K562 (cell line): ENCODE results near the gene OSBPL10. TPM values are rescaled to one million over a fixed set of nuclear protein-coding genes. Genes with fewer than 3 reads are reported as not detected.

Source experiments
- ATAC-seq: fragments of 200-7000 bp; cut with Tn5 transposase; 3 replicates; pipeline ENCODE4 v1.9.1; 2020; ENCODE audit warnings: moderate library complexity
- BruUV-seq: library from RNA; stranded (reverse); fragments of 400-500 nt; replicated peaks from 2 replicates; lab custom pipeline; 2021; lab: Mats Ljungman, UMichigan
- CTCF ChIA-PET: fragments of 300-600 bp; formaldehyde crosslinking; extraction: SDS; loops from one replicate; lab custom pipeline; 2021; ENCODE audit warnings: low intra/inter-chr PET ratio; lab: Yijun Ruan, JAX
- POLR2A ChIA-PET: fragments of 300-600, 350-650 bp; sonication (Branson Sonifier 250); formaldehyde crosslinking; extraction: SDS; loops from one replicate; lab custom pipeline; 2021; ENCODE audit warnings: antibody characterized with exemption, inconsistent platforms; lab: Yijun Ruan, JAX
- DNase-seq, 4 experiments: peaks; one replicate each; pipeline versions ENCODE4 v3.0.0 to v3.0.0-alpha.2; 2011 to 2018; ENCODE audit warnings: low spot score in 3 of 4, mixed read lengths in 3 of 4; ENCODE audit errors: extremely low read depth in 1 of 4
- FAIRE-seq: peaks from 2 replicates; lab custom pipeline; 2011; peaks lifted over from hg19 to GRCh38; lab: Jason Lieb, UNC
- H2AFZ ChIP-seq: 2 replicates; pipeline ENCODE4 v1.6.0; 2011; ENCODE audit warnings: low read depth, low read length, control low read depth, inconsistent platforms
- H3K27ac ChIP-seq: fragments of 200-600 bp; 3 replicates; pipeline ENCODE4 v1.8.0; 2011; ENCODE audit warnings: low read depth, mild to moderate bottlenecking, control low read depth, inconsistent platforms, low read length, moderate library complexity, mixed read lengths; ENCODE audit errors: extremely low read depth
- H3K27me3 ChIP-seq, 2 experiments: fragments of 300-600 bp in 1 of 2; 2 replicates in 1 of 2; 3 replicates in 1 of 2; pipeline versions ENCODE4 v1.6.0 to v1.8.0; 2011; ENCODE audit warnings: inconsistent platforms in 2 of 2, low read length in 2 of 2, mild to moderate bottlenecking in 1 of 2, mixed read lengths in 1 of 2, moderate library complexity in 1 of 2; ENCODE audit not compliant: control insufficient read depth in 2 of 2, insufficient read depth in 2 of 2
- H3K36me3 ChIP-seq: fragments of 300-600 bp; 3 replicates; pipeline ENCODE4 v1.8.0; 2011; ENCODE audit warnings: mild to moderate bottlenecking, low read length, inconsistent platforms; ENCODE audit not compliant: control insufficient read depth, insufficient read depth
- H3K4me1 ChIP-seq, 2 experiments: fragments of 200-600 bp in 1 of 2; replicated peaks in 1 of 2; 2 replicates in 1 of 2; 3 replicates in 1 of 2; pipeline versions ENCODE4 v1.5.1 to v1.8.0; 2011; ENCODE audit warnings: inconsistent platforms in 2 of 2, low read length in 2 of 2, mild to moderate bottlenecking in 1 of 2, mixed read lengths in 1 of 2, moderate library complexity in 1 of 2; ENCODE audit not compliant: control insufficient read depth in 2 of 2, insufficient read depth in 2 of 2
- H3K4me2 ChIP-seq: 2 replicates; pipeline ENCODE4 v1.6.1; 2011; ENCODE audit warnings: low read length, control low read depth, inconsistent platforms, mixed read lengths; ENCODE audit not compliant: insufficient read depth
- H3K4me3 ChIP-seq: fragments of 200-600 bp; sonication (generic), shearing (Covaris generic); 2 replicates; pipeline ENCODE4 v1.5.1; 2016; ENCODE audit warnings: control low read depth, inconsistent platforms
- H3K79me2 ChIP-seq: fragments of 200-600 bp; 3 replicates; pipeline ENCODE4 v1.8.0; 2011; ENCODE audit warnings: low read length, inconsistent platforms; ENCODE audit not compliant: control insufficient read depth, insufficient read depth
- H3K9ac ChIP-seq, 2 experiments: 2 replicates each; pipeline versions ENCODE4 v1.6.0 to v1.6.1; 2011; ENCODE audit warnings: low read depth in 2 of 2, low read length in 2 of 2, control low read depth in 1 of 2, inconsistent platforms in 1 of 2, mild to moderate bottlenecking in 1 of 2, mixed read lengths in 1 of 2; ENCODE audit not compliant: insufficient read depth in 1 of 2
- H3K9me1 ChIP-seq: one replicate; pipeline ENCODE4 v1.6.0; 2011; ENCODE audit warnings: inconsistent platforms, mild to moderate bottlenecking, low read length, moderate library complexity; ENCODE audit not compliant: control insufficient read depth, insufficient read depth
- H3K9me3 ChIP-seq: replicated peaks from 2 replicates; pipeline ENCODE4 v1.5.1; 2011; ENCODE audit warnings: low read depth, low read length, inconsistent platforms; ENCODE audit not compliant: control insufficient read depth, insufficient read depth
- H4K20me1 ChIP-seq: replicated peaks from 2 replicates; pipeline ENCODE4 v1.6.1; 2011; ENCODE audit warnings: low read length, inconsistent platforms, mixed read lengths; ENCODE audit not compliant: control insufficient read depth, insufficient read depth
- ASH1L ChIP-seq: fragments of 450-650 bp; IDR thresholded peaks from 2 replicates; pipeline ENCODE4 v1.6.1; 2018; ENCODE audit warnings: borderline replicate concordance, mild to moderate bottlenecking, low read depth; ENCODE audit not compliant: partially characterized antibody
- GTF2B ChIP-seq: IDR thresholded peaks from 2 replicates; pipeline ENCODE4 v1.6.1; 2011; ENCODE audit not compliant: insufficient read length; ENCODE audit errors: extremely low read depth
- HDGF ChIP-seq: fragments of 450-650 bp; IDR thresholded peaks from 2 replicates; pipeline ENCODE4 v1.6.1; 2016
- MLLT1 ChIP-seq, 2 experiments: fragments of 450-650 bp; IDR thresholded peaks; 2 replicates each; pipeline ENCODE4 v1.6.1; 2016
- NFIC ChIP-seq: fragments of 450-650 bp; IDR thresholded peaks from 2 replicates; pipeline ENCODE4 v1.6.1; 2017; ENCODE audit warnings: mild to moderate bottlenecking, inconsistent platforms
- PATZ1 ChIP-seq: fragments of 250-450 bp; sonication (Bioruptor Pico); IDR thresholded peaks from 2 replicates; pipeline ENCODE4 v1.5.0; 2020; ENCODE audit warnings: mild to moderate bottlenecking, borderline replicate concordance
- PTRF ChIP-seq: fragments of 450-650 bp; IDR thresholded peaks from 2 replicates; pipeline ENCODE4 v1.6.1; 2016; ENCODE audit warnings: mild to moderate bottlenecking, missing genetic modification characterization, missing compliant biosample characterization
- SAFB2 ChIP-seq: fragments of 200-400 bp; formaldehyde crosslinking; IDR thresholded peaks from 2 replicates; pipeline ENCODE4 v1.6.1; 2018; ENCODE audit warnings: borderline replicate concordance, low read length, low read depth, moderate library complexity; ENCODE audit not compliant: severe bottlenecking
- YBX1 ChIP-seq: fragments of 450-650 bp; IDR thresholded peaks from 2 replicates; pipeline ENCODE4 v1.7.1; 2016; ENCODE audit warnings: mild to moderate bottlenecking
- ZNF75A ChIP-seq: fragments of 450-650 bp; formaldehyde crosslinking; IDR thresholded peaks from 2 replicates; pipeline ENCODE4 v1.4.0; 2020; ENCODE audit warnings: mild to moderate bottlenecking
- WGBS: fragments of 100-300 bp; shearing (Covaris generic); methylation state at CpG from one replicate; pipeline ENCODE4 v1.1.6; 2016; ENCODE audit warnings: low coverage, mixed read lengths; ENCODE audit not compliant: insufficient coverage; ENCODE audit errors: missing lambda C conversion rate; 5-methylcytosine and 5-hydroxymethylcytosine counted together
- in situ Hi-C: fragments of 300-500 bp; cut with MboI; formaldehyde crosslinking; loops from 4 replicates; pipeline ENCODE4 v1.15.0; 2018; ENCODE audit warnings: inconsistent platforms, mixed read lengths
- intact Hi-C: fragments of 100-400 bp; cut with micrococcal nuclease; formaldehyde crosslinking; loops from 2 replicates; pipeline ENCODE4 v1.14.2; 2022
- polyA plus RNA-seq, 8 experiments: library from polyadenylated mRNA; depleted of rRNA in 4 of 8; stranded (reverse) in 5 of 8; unstranded in 3 of 8; fragments of >200 nt; fragmentation: Nextera tagmentation in 2 of 8; fragmentation: Illumina TruSeq in 1 of 8; extraction: Ambion mirVana in 2 of 8; extraction: Trizol in 1 of 8; gene quantifications; 2 replicates each; pipeline versions ENCODE4 v1.2.1 to v1.2.3, GENCODE V29; 2011 to 2014; ENCODE audit warnings: inconsistent platforms in 1 of 8, missing spikeins in 1 of 8
- total RNA-seq, 7 experiments: library from RNA; depleted of rRNA in 6 of 7; stranded (reverse); fragments of >200 nt in 6 of 7; fragmentation: Illumina TruSeq in 2 of 7; extraction: Trizol in 2 of 7; gene quantifications; 2 replicates each; pipeline versions ENCODE4 v1.2.1 to v1.2.3, GENCODE V29; 2011 to 2021; ENCODE audit warnings: low replicate concordance in 1 of 7
- TF ChIP-seq, protein P1 (sequence below), 2 experiments: fragments of 450-650 bp; conservative IDR thresholded peaks; 2 replicates each; pipeline ENCODE4 v1.6.1; 2017; ENCODE audit warnings: mild to moderate bottlenecking in 2 of 2, moderate library complexity in 2 of 2
- TF ChIP-seq, protein P2 (sequence below): conservative IDR thresholded peaks from 2 replicates; pipeline ENCODE4 v1.6.1; 2011; ENCODE audit warnings: low read depth, mild to moderate bottlenecking, low read length; ENCODE audit not compliant: control insufficient read depth

The OSBPL10 gene
- total and polyA plus RNA-seq, 9 of the 15 experiments (the other 6 are each of a cell fraction or from before 2014, with no cell fraction given): 0.03 to 0.19 (median 0.14) TPM; not detected in 2

GRCh38 chr3:31973837-31974236, 7.2 kb downstream of the OSBPL10 start:
- 0% methylated on average over 5 of the region's 5 CpGs for WGBS
- H3K79me2 ChIP-seq: no peaks in the 10 kb centered on the region
- H3K4me1 ChIP-seq: no peaks in the 10 kb centered on the region
- no peaks in the 10 kb centered on the region for H3K9me1 ChIP-seq
- in situ Hi-C loops (no loop called here), intact Hi-C loops (no loop called here)
- TF ChIP-seq ASH1L: no peak
- TF ChIP-seq, protein P1, sequence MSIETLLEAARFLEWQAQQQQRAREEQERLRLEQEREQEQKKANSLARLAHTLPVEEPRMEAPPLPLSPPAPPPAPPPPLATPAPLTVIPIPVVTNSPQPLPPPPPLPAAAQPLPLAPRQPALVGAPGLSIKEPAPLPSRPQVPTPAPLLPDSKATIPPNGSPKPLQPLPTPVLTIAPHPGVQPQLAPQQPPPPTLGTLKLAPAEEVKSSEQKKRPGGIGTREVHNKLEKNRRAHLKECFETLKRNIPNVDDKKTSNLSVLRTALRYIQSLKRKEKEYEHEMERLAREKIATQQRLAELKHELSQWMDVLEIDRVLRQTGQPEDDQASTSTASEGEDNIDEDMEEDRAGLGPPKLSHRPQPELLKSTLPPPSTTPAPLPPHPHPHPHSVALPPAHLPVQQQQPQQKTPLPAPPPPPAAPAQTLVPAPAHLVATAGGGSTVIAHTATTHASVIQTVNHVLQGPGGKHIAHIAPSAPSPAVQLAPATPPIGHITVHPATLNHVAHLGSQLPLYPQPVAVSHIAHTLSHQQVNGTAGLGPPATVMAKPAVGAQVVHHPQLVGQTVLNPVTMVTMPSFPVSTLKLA (conservative IDR thresholded peaks at IDR 0.05): no peak
- TF ChIP-seq MLLT1 (IDR thresholded peaks at IDR 0.05): no peak
- TF ChIP-seq, protein P2, sequence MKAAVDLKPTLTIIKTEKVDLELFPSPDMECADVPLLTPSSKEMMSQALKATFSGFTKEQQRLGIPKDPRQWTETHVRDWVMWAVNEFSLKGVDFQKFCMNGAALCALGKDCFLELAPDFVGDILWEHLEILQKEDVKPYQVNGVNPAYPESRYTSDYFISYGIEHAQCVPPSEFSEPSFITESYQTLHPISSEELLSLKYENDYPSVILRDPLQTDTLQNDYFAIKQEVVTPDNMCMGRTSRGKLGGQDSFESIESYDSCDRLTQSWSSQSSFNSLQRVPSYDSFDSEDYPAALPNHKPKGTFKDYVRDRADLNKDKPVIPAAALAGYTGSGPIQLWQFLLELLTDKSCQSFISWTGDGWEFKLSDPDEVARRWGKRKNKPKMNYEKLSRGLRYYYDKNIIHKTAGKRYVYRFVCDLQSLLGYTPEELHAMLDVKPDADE: no peak
- no peak for TF ChIP-seq SAFB2
- no peak for TF ChIP-seq NFIC
- no peak for TF ChIP-seq YBX1
- no peak for TF ChIP-seq PTRF (tag)
- TF ChIP-seq ZNF75A: no peak
- no peak for TF ChIP-seq HDGF
- TF ChIP-seq PATZ1 (CRISPR knock-in tag): no peak
- no peak for TF ChIP-seq GTF2B
- H2AFZ ChIP-seq: no peak overlapping the region
- H3K4me3 ChIP-seq: no peak overlapping the region
- ChIA-PET POLR2A (no interaction called here), CTCF (no interaction called here)
- H3K9ac ChIP-seq: no peak overlapping the region
- H3K27me3 ChIP-seq: peaks cover 0 to 19% of the 10 kb centered on the region in 2 experiments; a peak in 3 of 5 replicates
- no peaks in the 10 kb centered on the region for H3K9me3 ChIP-seq
- no peak overlapping the region for H3K27ac ChIP-seq
- no peaks in the 10 kb centered on the region for H4K20me1 ChIP-seq
- DNase-seq: no peak
- BruUV-seq: no TSS peak
- H3K4me2 ChIP-seq: no peak overlapping the region
- ATAC-seq: no peak
- no peak for FAIRE-seq
- no peaks in the 10 kb centered on the region for H3K36me3 ChIP-seq
